Panc1 (cell line): ENCODE results near the gene SPDYE6. TPM values are rescaled to one million over a fixed set of nuclear protein-coding genes. Genes with fewer than 3 reads are reported as not detected.

Experiments
- ATAC-seq: fragments of 200-7000 bp; cut with Tn5 transposase; 2 replicates; pipeline ENCODE4 v1.9.1; 2020; ENCODE audit warnings: mild to moderate bottlenecking, moderate library complexity
- BruUV-seq: library from RNA; stranded (reverse); fragments of 400-500 nt; replicated peaks from 2 replicates; lab custom pipeline; 2021; lab: Mats Ljungman, UMichigan
- CTCF ChIA-PET: fragments of 300-600 bp; sonication (Branson Sonifier 250); formaldehyde crosslinking; loops from one replicate; lab custom pipeline; 2022; ENCODE audit warnings: antibody characterized with exemption; lab: Charles Lee
- POLR2A ChIA-PET: fragments of 300-600 bp; sonication (Branson Sonifier 250); formaldehyde crosslinking; loops from one replicate; lab custom pipeline; 2022; ENCODE audit warnings: antibody characterized with exemption; lab: Charles Lee
- DNase-seq: peaks from one replicate; pipeline ENCODE4 v3.0.0-alpha.2; 2010; ENCODE audit warnings: low read depth, low spot score
- H3K27ac ChIP-seq: 2 replicates; pipeline ENCODE4 v1.5.1; 2011; ENCODE audit warnings: mild to moderate bottlenecking, low read length, inconsistent platforms
- H3K27me3 ChIP-seq: fragments of 200-500 bp; sonication (Bioruptor generic); 2 replicates; pipeline ENCODE4 v1.6.0; 2014; ENCODE audit warnings: low read length, inconsistent platforms; ENCODE audit not compliant: control insufficient read depth, insufficient read depth
- H3K36me3 ChIP-seq: fragments of 200-500 bp; sonication (Bioruptor generic); 2 replicates; pipeline ENCODE4 v1.5.1; 2014; ENCODE audit warnings: inconsistent platforms, mild to moderate bottlenecking, low read length, moderate library complexity; ENCODE audit not compliant: control insufficient read depth, insufficient read depth
- H3K4me1 ChIP-seq: 2 replicates; pipeline ENCODE4 v1.5.1; 2011; ENCODE audit warnings: inconsistent platforms, mild to moderate bottlenecking, low read length, moderate library complexity; ENCODE audit not compliant: control insufficient read depth, insufficient read depth
- H3K4me3 ChIP-seq, 2 experiments: 2 replicates each; pipeline ENCODE4 v1.5.1; 2011 to 2012; ENCODE audit warnings: low read depth in 2 of 2, low read length in 2 of 2, mild to moderate bottlenecking in 2 of 2, inconsistent platforms in 1 of 2, moderate library complexity in 1 of 2
- H3K9me3 ChIP-seq: fragments of 200-500 bp; sonication (Bioruptor generic); 2 replicates; pipeline ENCODE4 v1.5.1; 2014; ENCODE audit warnings: low read depth, mild to moderate bottlenecking, inconsistent platforms, low read length, moderate library complexity; ENCODE audit not compliant: control insufficient read depth, insufficient read depth
- POLR2AphosphoS5 ChIP-seq: IDR thresholded peaks from 2 replicates; pipeline ENCODE4 v1.6.1; 2012; ENCODE audit warnings: mild to moderate bottlenecking, low read depth, low read length, moderate library complexity
- REST ChIP-seq, 2 experiments: IDR thresholded peaks; 2 replicates each; pipeline ENCODE4 v1.6.1; 2011 to 2012; ENCODE audit warnings: low read depth in 2 of 2, control low read depth in 1 of 2, low read length in 1 of 2, mild to moderate bottlenecking in 1 of 2, moderate library complexity in 1 of 2; ENCODE audit not compliant: insufficient read depth in 1 of 2
- SIN3A ChIP-seq: IDR thresholded peaks from 2 replicates; pipeline ENCODE4 v1.6.1; 2012; ENCODE audit warnings: low read depth, mild to moderate bottlenecking, low read length, moderate library complexity, borderline replicate concordance; ENCODE audit not compliant: insufficient read depth
- TCF7L2 ChIP-seq: IDR thresholded peaks from 2 replicates; pipeline ENCODE4 v1.6.1; 2011; ENCODE audit warnings: mild to moderate bottlenecking, low read depth, low read length, inconsistent platforms
- in situ Hi-C: cut with HindIII; loops from 2 replicates; pipeline ENCODE4 v1.10.0; 2016; ENCODE audit warnings: low sequenced_read_pairs, low pct_unique_long_range_greater_than_20kb
- intact Hi-C: fragments of 100-400 bp; cut with micrococcal nuclease; formaldehyde crosslinking; loops from one replicate; pipeline ENCODE4 v1.10.0; 2022; ENCODE audit not compliant: unreplicated experiment
- total RNA-seq: library from RNA; stranded (reverse); gene quantifications from one replicate; pipeline ENCODE4 v1.2.1, GENCODE V29; 2021; ENCODE audit not compliant: unreplicated experiment
- TF ChIP-seq, protein P1 (sequence below): fragments of 450-650 bp; IDR thresholded peaks from 2 replicates; pipeline ENCODE4 v1.5.1; 2017; ENCODE audit warnings: mild to moderate bottlenecking

Gene SPDYE6
- total RNA-seq, 1 experiment from 2014 or later = not detected

GRCh38 chr7:102313997-102314780 is 42.1 kb downstream of the SPDYE6 start:
- CTCF ChIA-PET = no interaction called here

GRCh38 chr7:102312317-102312716 is 43.9 kb downstream of the SPDYE6 start:
- DNase-seq (no peak), ATAC-seq (no peak)
- ChIA-PET POLR2A (no interaction called here), CTCF (no interaction called here)
- in situ Hi-C loops (no loop called here), intact Hi-C loops (no loop called here)
- BruUV-seq = no TSS peak
- Histone ChIP-seq H3K36me3 (no peaks in the 10 kb centered on the region), H3K4me3 (no peak overlapping the region), H3K27me3 (no peaks in the 10 kb centered on the region), H3K4me1 (no peaks in the 10 kb centered on the region), H3K27ac (no peak overlapping the region), H3K9me3 (no peaks in the 10 kb centered on the region)
- TF ChIP-seq, protein P1, sequence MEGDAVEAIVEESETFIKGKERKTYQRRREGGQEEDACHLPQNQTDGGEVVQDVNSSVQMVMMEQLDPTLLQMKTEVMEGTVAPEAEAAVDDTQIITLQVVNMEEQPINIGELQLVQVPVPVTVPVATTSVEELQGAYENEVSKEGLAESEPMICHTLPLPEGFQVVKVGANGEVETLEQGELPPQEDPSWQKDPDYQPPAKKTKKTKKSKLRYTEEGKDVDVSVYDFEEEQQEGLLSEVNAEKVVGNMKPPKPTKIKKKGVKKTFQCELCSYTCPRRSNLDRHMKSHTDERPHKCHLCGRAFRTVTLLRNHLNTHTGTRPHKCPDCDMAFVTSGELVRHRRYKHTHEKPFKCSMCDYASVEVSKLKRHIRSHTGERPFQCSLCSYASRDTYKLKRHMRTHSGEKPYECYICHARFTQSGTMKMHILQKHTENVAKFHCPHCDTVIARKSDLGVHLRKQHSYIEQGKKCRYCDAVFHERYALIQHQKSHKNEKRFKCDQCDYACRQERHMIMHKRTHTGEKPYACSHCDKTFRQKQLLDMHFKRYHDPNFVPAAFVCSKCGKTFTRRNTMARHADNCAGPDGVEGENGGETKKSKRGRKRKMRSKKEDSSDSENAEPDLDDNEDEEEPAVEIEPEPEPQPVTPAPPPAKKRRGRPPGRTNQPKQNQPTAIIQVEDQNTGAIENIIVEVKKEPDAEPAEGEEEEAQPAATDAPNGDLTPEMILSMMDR = no peak
- TF ChIP-seq REST (IDR thresholded peaks at IDR 0.05; ENCODE audit: insufficient read depth in 1 of 2, low read depth in 2 of 2, low read length in 1 of 2) (no peak), TCF7L2 (no peak), POLR2AphosphoS5 (no peak), SIN3A (no peak)

More at GRCh38 chr7:102313997-102314780, 42.1 kb downstream of the SPDYE6 start:
- H3K36me3 ChIP-seq = no peaks in the 10 kb centered on the region
- H3K4me1 ChIP-seq = no peaks in the 10 kb centered on the region
- intact Hi-C loops (no loop called here), in situ Hi-C loops (no loop called here)
- H3K27me3 ChIP-seq = no peaks in the 10 kb centered on the region
- H3K27ac ChIP-seq = no peak overlapping the region
- ATAC-seq (no peak), DNase-seq (no peak)
- POLR2A ChIA-PET = interaction anchor here (0.5 to 0.7 kb wide), 2 partner anchors 18 to 120 kb away, joined by 3 to 27 read pairs; no protein-coding TSS in a partner anchor
- BruUV-seq = no TSS peak
- TF ChIP-seq TCF7L2 = no peak
- no peak for TF ChIP-seq REST (IDR thresholded peaks at IDR 0.05; ENCODE audit: insufficient read depth in 1 of 2, low read depth in 2 of 2, low read length in 1 of 2)
- TF ChIP-seq, protein P1 = no peak
- no peak for TF ChIP-seq SIN3A
- no peak for TF ChIP-seq POLR2AphosphoS5
- no peak overlapping the region for H3K4me3 ChIP-seq
- no peaks in the 10 kb centered on the region for H3K9me3 ChIP-seq
